GM23338 (cell line): ENCODE measurements around the gene HAS3. TPM values are rescaled to one million over a fixed set of nuclear protein-coding genes. Genes with fewer than 3 reads are reported as not detected.

Experiments used
- ATAC-seq: fragments of 200-7000 bp; cut with Tn5 transposase; 3 replicates; pipeline ENCODE4 v1.9.1; 2020
- DNase-seq: peaks from one replicate; pipeline ENCODE4 v3.0.0-alpha.2; 2015; ENCODE audit warnings: low spot score
- H2AFZ ChIP-seq: fragments of 200-600 bp; sonication (generic); 2 replicates; pipeline ENCODE4 v1.8.0; 2016; ENCODE audit warnings: antibody characterized with exemption, mild to moderate bottlenecking, moderate library complexity
- H3F3A ChIP-seq: fragments of 200-600 bp; sonication (generic); replicated peaks from 2 replicates; pipeline ENCODE4 v1.8.0; 2017; ENCODE audit warnings: antibody characterized with exemption, mixed run types, low read depth
- H3K27ac ChIP-seq: fragments of 200-600 bp; sonication (generic); 2 replicates; pipeline ENCODE4 v1.6.1; 2016; ENCODE audit warnings: low read depth
- H3K27me3 ChIP-seq: fragments of 200-600 bp; sonication (generic); 2 replicates; pipeline ENCODE4 v1.8.0; 2016; ENCODE audit warnings: mild to moderate bottlenecking, mixed run types, moderate library complexity; ENCODE audit not compliant: insufficient read depth
- H3K36me3 ChIP-seq: fragments of 200-600 bp; sonication (generic); 2 replicates; pipeline ENCODE4 v1.8.0; 2016; ENCODE audit warnings: mild to moderate bottlenecking; ENCODE audit not compliant: insufficient read depth
- H3K4me1 ChIP-seq: fragments of 200-600 bp; sonication (generic); 2 replicates; pipeline ENCODE4 v1.8.0; 2016; ENCODE audit warnings: mild to moderate bottlenecking, moderate library complexity; ENCODE audit not compliant: insufficient read depth
- H3K4me2 ChIP-seq: fragments of 200-600 bp; sonication (generic); 2 replicates; pipeline ENCODE4 v1.7.1; 2017; ENCODE audit warnings: mixed run types
- H3K4me3 ChIP-seq: fragments of 200-600 bp; sonication (generic); 2 replicates; pipeline ENCODE4 v1.6.1; 2016; ENCODE audit warnings: mixed run types
- H3K79me2 ChIP-seq: fragments of 200-600 bp; sonication (generic); replicated peaks from 2 replicates; pipeline ENCODE4 v1.8.0; 2017; ENCODE audit warnings: mild to moderate bottlenecking; ENCODE audit not compliant: insufficient read depth
- H3K9me2 ChIP-seq: fragments of 200-600 bp; sonication (generic); 2 replicates; pipeline ENCODE4 v1.8.0; 2017; ENCODE audit not compliant: insufficient read depth
- H4K20me1 ChIP-seq: fragments of 200-600 bp; sonication (generic); replicated peaks from 2 replicates; pipeline ENCODE4 v1.8.0; 2017; ENCODE audit warnings: mild to moderate bottlenecking; ENCODE audit not compliant: insufficient read depth
- H3K27ac Mint-ChIP-seq: 2 replicates; pipeline ENCODE4 v1.8.0; 2020; ENCODE audit warnings: inconsistent platforms, mild to moderate bottlenecking, moderate library complexity, mixed read lengths
- H3K27me3 Mint-ChIP-seq: 3 replicates; pipeline ENCODE4 v1.8.0; 2022; ENCODE audit warnings: low read depth, mild to moderate bottlenecking, moderate library complexity, mixed read lengths, inconsistent platforms; ENCODE audit not compliant: insufficient read depth, poor library complexity
- H3K36me3 Mint-ChIP-seq: 3 replicates; pipeline ENCODE4 v1.8.0; 2021; ENCODE audit warnings: low read depth, mild to moderate bottlenecking, inconsistent platforms, moderate library complexity, mixed read lengths
- H3K4me1 Mint-ChIP-seq: 3 replicates; pipeline ENCODE4 v1.8.0; 2020; ENCODE audit warnings: mild to moderate bottlenecking, inconsistent platforms, mixed read lengths
- H3K4me3 Mint-ChIP-seq: 3 replicates; pipeline ENCODE4 v1.8.0; 2021; ENCODE audit warnings: moderate library complexity, mild to moderate bottlenecking, inconsistent platforms, mixed read lengths
- H3K9me3 Mint-ChIP-seq: 3 replicates; pipeline ENCODE4 v1.8.0; 2020; ENCODE audit warnings: moderate library complexity, mild to moderate bottlenecking, inconsistent platforms, mixed read lengths
- CREB1 ChIP-seq: fragments of 250-450 bp; sonication (Bioruptor Pico); IDR thresholded peaks from 2 replicates; pipeline ENCODE4 v1.5.0; 2020; ENCODE audit warnings: low read depth, mild to moderate bottlenecking, moderate library complexity
- CTCF ChIP-seq, 2 experiments: fragments of 200-600 bp in 1 of 2; sonication (generic) in 1 of 2; conservative IDR thresholded peaks; 2 replicates each; pipeline versions ENCODE4 v1.5.1 to v1.6.1; 2016 to 2017; ENCODE audit warnings: antibody characterized with exemption in 2 of 2, low read depth in 2 of 2, mild to moderate bottlenecking in 2 of 2, moderate library complexity in 1 of 2
- ETS1 ChIP-seq: IDR thresholded peaks from 2 replicates; pipeline ENCODE4 v1.6.1; 2016; ENCODE audit warnings: antibody characterized with exemption
- EZH2phosphoT487 ChIP-seq: fragments of 200-600 bp; sonication (generic); IDR thresholded peaks from one replicate; pipeline ENCODE4 v1.8.1; 2018; ENCODE audit warnings: antibody characterized with exemption; ENCODE audit not compliant: unreplicated experiment
- JUNB ChIP-seq: IDR thresholded peaks from one replicate; pipeline ENCODE4 v1.6.1; 2016; ENCODE audit warnings: antibody characterized with exemption; ENCODE audit not compliant: unreplicated experiment
- POLR2AphosphoS5 ChIP-seq: IDR thresholded peaks from 2 replicates; pipeline ENCODE4 v1.6.1; 2016; ENCODE audit warnings: antibody characterized with exemption, low read depth
- REST ChIP-seq: IDR thresholded peaks from one replicate; pipeline ENCODE4 v1.6.1; 2018; ENCODE audit warnings: antibody characterized with exemption; ENCODE audit not compliant: unreplicated experiment
- STAT1 ChIP-seq: IDR thresholded peaks from one replicate; pipeline ENCODE4 v1.6.1; 2016; ENCODE audit warnings: antibody characterized with exemption; ENCODE audit not compliant: unreplicated experiment
- ZNF331 ChIP-seq: fragments of 250-450 bp; sonication (Bioruptor Pico); IDR thresholded peaks from 2 replicates; pipeline ENCODE4 v1.5.0; 2020; ENCODE audit warnings: low read depth, mild to moderate bottlenecking, moderate library complexity
- ZNF462 ChIP-seq: fragments of 250-450 bp; sonication (Bioruptor Pico); IDR thresholded peaks from 2 replicates; pipeline ENCODE4 v1.5.0; 2020; ENCODE audit warnings: mild to moderate bottlenecking, moderate library complexity
- polyA plus RNA-seq: library from polyadenylated mRNA; unstranded; fragments of >200 nt; fragmentation: Nextera tagmentation; extraction: Ambion mirVana; gene quantifications from 2 replicates; pipeline ENCODE4 v1.2.1, GENCODE V29; 2016
- total RNA-seq: library from RNA; depleted of rRNA; stranded (reverse); fragments of >200 nt; shearing (Covaris generic); gene quantifications from 2 replicates; pipeline ENCODE4 v1.2.3, GENCODE V29; 2014

Gene HAS3
- total and polyA plus RNA-seq, 2 experiments from 2014 or later = 7.3 to 54.9 TPM

GRCh38 chr16:69132424-69133252 is 27.2 kb downstream of the HAS3 start, which contains the start of the genes CHTF8 and UTP4:
TSS of gene CHTF8 (minus strand) at chr16:69132588. CDS start at chr16:69121458, 11,130 bp downstream.
TSS of gene UTP4 (plus strand) at chr16:69132649. CDS start at chr16:69133460, 811 bp downstream.
- Histone ChIP-seq H2AFZ (peak within 1 kb of the TSS; percentile 81; the same call in 1 of the 2 replicates), H4K20me1 (peaks cover 47% of the 10 kb centered on the region), H3K4me1 (peaks cover 18% of the 10 kb centered on the region), H3K27ac (peak within 1 kb of the TSS; percentile 100), H3F3A (peaks cover 23% of the 10 kb centered on the region), H3K79me2 (peaks cover 93% of the 10 kb centered on the region), H3K27me3 (no peaks in the 10 kb centered on the region), H3K36me3 (peaks cover 15% of the 10 kb centered on the region), H3K4me3 (peak within 1 kb of the TSS; percentile 99), H3K4me2 (peak within 1 kb of the TSS; percentile 99), H3K9me2 (no peaks in the 10 kb centered on the region)
- TF ChIP-seq ETS1 (no peak; the same call in 1 of the 2 replicates), CREB1 (CRISPR knock-in tag) (peak; percentile 64), POLR2AphosphoS5 (peak; percentile 79), REST (no peak), CTCF (conservative IDR thresholded peaks at IDR 0.05; ENCODE audit: low read depth in 2 of 2) (no peak), ZNF331 (no peak), STAT1 (no peak), ZNF462 (CRISPR knock-in tag) (no peak), JUNB (no peak), EZH2phosphoT487 (no peak)
- Mint-ChIP-seq H3K9me3 (no peaks in the 10 kb centered on the region), H3K36me3 (peaks cover 55% of the 10 kb centered on the region), H3K27me3 (peaks cover 12% of the 10 kb centered on the region), H3K4me1 (peaks cover 34% of the 10 kb centered on the region), H3K4me3 (peak within 1 kb of the TSS; percentile 96), H3K27ac (peak within 1 kb of the TSS; percentile 98)
- DNase-seq = peak; percentile 88
- ATAC-seq = peak; percentile 85
